GM19035 (cell line): ENCODE results near the gene SRRT.

Experiments used
- ATAC-seq: cut with Tn5 transposase; IDR thresholded peaks from one replicate; pipeline ENCODE4 v1.9.1; 2021; ENCODE audit not compliant: unreplicated experiment

The SRRT gene, protein sequence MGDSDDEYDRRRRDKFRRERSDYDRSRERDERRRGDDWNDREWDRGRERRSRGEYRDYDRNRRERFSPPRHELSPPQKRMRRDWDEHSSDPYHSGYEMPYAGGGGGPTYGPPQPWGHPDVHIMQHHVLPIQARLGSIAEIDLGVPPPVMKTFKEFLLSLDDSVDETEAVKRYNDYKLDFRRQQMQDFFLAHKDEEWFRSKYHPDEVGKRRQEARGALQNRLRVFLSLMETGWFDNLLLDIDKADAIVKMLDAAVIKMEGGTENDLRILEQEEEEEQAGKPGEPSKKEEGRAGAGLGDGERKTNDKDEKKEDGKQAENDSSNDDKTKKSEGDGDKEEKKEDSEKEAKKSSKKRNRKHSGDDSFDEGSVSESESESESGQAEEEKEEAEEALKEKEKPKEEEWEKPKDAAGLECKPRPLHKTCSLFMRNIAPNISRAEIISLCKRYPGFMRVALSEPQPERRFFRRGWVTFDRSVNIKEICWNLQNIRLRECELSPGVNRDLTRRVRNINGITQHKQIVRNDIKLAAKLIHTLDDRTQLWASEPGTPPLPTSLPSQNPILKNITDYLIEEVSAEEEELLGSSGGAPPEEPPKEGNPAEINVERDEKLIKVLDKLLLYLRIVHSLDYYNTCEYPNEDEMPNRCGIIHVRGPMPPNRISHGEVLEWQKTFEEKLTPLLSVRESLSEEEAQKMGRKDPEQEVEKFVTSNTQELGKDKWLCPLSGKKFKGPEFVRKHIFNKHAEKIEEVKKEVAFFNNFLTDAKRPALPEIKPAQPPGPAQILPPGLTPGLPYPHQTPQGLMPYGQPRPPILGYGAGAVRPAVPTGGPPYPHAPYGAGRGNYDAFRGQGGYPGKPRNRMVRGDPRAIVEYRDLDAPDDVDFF

GRCh38 chr7:100874577-100875355, at the start of gene SRRT:
Gene SRRT (plus strand): TSS chr7:100875103. CDS start chr7:100875591, 488 bp downstream.
- peak; percentile 90 for ATAC-seq

- ATAC-seq: no peak
Observed at GRCh38 chr7:100825215-100825671, 49.7 kb upstream of the SRRT start.

DNA sequence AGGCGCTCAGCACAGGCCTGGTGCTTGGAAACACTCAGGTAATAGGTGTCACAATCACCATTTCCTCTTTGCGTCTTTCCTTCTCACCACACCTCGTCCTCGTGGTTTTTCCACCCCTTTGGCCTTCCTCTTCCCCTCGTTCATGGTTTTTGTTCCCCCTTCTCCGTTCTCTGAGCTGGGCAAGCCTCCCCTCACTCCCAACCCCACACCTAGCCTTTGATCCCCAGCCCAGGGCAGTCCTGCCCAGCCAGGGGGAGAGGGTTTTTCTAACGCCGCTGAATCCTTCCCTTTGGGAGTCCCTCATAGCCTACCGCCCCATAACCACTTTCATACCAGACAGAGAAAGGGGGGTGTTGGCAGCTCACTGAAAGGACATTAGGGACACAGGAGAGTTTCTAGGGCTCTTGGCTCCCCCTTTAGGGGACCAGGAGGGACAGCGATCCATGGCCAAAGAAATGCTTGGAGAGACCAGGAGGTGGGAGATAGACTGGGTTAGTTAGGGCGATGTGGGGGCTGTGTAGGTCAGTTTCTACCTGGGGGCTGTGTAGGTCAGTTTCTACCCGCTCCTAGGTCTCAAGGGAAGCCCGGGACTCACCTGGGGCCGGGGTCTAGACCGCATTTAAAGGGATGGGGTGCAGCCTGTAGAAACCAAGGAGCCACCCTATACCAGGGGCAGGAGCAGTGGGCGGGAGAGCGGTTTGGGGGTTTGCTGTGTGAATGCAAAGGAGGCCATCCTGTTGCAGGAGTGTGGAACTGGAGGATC, 49.0 kb upstream of the SRRT start:
- ATAC-seq: no peak

DNA sequence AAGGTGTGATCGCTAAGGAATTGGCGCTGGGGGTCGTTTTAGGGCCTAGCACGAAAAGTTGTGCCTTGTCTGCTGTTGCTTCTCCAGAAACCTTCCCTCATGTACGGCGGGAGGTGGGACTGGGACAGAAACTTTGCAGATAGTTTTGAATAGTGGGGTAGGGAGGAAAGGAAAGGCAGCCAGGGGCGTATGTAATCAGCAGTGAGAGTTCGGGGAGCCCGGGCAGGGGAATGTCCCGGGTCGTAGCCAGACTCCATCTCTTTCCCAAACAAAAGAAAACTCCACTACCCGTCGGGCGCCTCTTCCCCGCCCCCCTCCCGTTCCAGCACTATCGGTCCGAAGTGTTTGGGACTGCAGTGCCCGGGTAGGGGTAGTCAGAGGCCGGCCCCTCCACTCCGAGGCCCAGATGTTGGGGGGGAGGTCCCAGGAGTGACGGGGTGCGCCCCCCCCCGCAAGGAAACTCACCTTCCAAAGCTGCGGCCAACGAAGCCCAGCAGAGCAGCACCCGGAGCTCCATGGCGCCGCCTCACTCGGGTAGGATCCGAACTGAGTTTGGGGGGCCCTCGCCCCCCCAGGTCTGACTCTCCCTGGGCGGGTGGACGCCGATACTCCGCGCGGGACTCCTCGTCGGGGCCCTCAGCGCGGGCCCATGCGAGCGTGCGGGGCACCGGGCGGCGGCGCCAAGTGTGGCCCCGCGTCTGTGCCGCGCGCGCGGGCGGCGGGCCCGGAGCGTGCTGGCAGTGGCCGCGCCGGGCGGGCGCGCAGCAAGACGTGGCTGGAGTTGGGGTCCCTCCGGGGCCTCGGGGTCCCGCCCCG, 48.2 kb upstream of the SRRT start:
- no peak for ATAC-seq

- ATAC-seq: no peak
Observed at GRCh38 chr7:100827330-100828226, 47.3 kb upstream of the SRRT start, which contains the start of gene EPHB4. Gene EPHB4 (minus strand): TSS chr7:100827523. CDS start chr7:100827030, 493 bp downstream.

DNA sequence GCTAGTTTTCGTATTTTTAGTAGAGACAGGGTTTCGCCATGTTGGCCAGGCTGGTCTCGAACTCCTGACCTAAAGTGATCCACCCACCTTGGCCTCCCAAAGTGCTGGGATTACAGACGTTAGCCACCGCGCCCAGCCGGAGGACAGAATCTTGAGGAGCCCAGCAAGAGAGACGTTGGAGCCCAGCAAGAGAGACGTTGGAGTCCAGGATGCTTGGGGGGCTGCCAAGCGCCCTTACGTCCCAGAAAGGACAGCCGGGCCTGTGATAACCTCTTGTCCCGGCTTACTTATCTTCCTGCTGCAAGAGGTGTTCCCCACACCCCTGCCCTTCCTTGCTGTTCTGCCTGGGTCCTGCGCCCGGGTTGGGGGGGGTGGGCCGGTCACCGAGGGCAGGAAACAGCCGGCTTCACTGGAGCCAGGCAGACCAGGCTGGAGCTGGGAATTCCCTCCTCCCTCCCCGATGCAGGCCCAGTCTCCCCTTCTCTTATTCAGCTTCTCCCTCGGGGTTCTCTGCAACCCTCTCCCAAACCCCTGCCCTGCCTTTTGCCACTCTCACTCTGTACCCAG, 45.7 kb upstream of the SRRT start:
- no peak for ATAC-seq

DNA sequence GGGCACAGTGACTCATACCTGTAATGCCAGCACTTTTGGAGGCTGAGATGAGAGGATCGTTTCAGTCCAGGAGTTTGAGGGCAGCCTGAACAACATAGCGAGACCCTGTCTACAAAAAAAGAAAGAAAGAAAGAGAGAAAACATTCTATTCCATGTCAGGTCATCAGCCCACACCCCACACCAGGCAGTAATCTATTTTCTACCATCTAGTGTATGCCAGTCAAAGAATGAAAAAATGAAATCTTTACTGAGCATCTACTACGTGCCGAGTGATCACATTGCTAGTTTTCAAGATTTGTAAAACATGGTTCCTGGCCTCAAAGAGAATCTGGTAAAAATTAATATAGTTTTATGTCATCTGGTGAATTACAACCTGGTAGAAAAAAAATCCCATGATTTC, 44.5 kb upstream of the SRRT start:
- no peak for ATAC-seq

- no peak for ATAC-seq
Observed at GRCh38 chr7:100832281-100832633, 42.6 kb upstream of the SRRT start.

GRCh38 chr7:100835903-100836811, 38.7 kb upstream of the SRRT start:
- ATAC-seq: no peak

- ATAC-seq: no peak
Observed at GRCh38 chr7:100836812-100837098, 38.1 kb upstream of the SRRT start.

GRCh38 chr7:100837099-100837836, 37.6 kb upstream of the SRRT start:
- peak; percentile 92 for ATAC-seq

- no peak for ATAC-seq
Observed at GRCh38 chr7:100839361-100839760, 35.5 kb upstream of the SRRT start.

GRCh38 chr7:100840470-100841100, 34.3 kb upstream of the SRRT start:
- ATAC-seq: no peak

DNA sequence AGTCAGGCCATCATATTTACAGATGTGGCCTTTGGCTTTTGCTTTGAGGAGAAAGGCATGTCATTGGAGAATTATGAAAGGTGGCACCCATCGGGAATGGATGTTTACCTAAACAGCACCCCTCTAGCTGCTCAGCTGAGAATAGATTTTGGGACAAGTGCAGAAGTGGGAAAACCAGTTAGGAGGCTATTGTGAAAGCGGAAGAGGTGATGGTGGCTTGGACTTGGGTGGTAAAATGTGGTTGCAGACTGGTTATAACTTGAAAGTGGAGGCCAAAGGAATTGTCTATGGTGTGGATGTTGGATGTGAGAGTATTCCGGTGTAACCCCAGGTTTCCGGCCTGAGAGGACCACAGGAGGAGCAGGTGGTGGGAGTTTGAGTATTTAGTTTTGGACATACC, 27.5 kb upstream of the SRRT start:
- no peak for ATAC-seq

GRCh38 chr7:100852048-100852872, 22.6 kb upstream of the SRRT start, which contains the start of gene SLC12A9:
Gene SLC12A9 (plus strand): TSS chr7:100852713. CDS start chr7:100854198, 1,485 bp downstream.
- peak; percentile 88 for ATAC-seq
